ENCODE results near the gene TAF1B. TPM values are rescaled to one million over a fixed set of nuclear protein-coding genes. Genes with fewer than 3 reads are reported as not detected.

TAF1B gene
- total RNA-seq, 4 donors from 2014 or later, result 10.8 to 21.4 (median 17.9) TPM

- TF ChIP-seq EP300 (IDR thresholded peaks at IDR 0.05), result peak in 1 of 2 donors; percentile 74
- no peak for TF ChIP-seq POLR2A (IDR thresholded peaks at IDR 0.05)
- TF ChIP-seq CTCF (IDR thresholded peaks at IDR 0.05), result no peak
- Histone ChIP-seq H3K36me3 (no peaks in the 10 kb centered on the region), H3K4me3 (no peak overlapping the region), H3K4me1 (peaks cover 0 to 28% (median 0%) of the 10 kb centered on the region in 4 donors), H3K9me3 (no peaks in the 10 kb centered on the region), H3K27ac (no peak overlapping the region), H3K27me3 (no peaks in the 10 kb centered on the region)
- peak in 1 of 2 donors; percentile 57 for DNase-seq (ENCODE audit: low spot score in 2 of 2)
- 68 to 71% methylated on average over 9 of the region's 9 CpGs for WGBS, 2 donors
Measured at GRCh38 chr2:9975805-9976447, 132.7 kb downstream of the TAF1B start.

DNA sequence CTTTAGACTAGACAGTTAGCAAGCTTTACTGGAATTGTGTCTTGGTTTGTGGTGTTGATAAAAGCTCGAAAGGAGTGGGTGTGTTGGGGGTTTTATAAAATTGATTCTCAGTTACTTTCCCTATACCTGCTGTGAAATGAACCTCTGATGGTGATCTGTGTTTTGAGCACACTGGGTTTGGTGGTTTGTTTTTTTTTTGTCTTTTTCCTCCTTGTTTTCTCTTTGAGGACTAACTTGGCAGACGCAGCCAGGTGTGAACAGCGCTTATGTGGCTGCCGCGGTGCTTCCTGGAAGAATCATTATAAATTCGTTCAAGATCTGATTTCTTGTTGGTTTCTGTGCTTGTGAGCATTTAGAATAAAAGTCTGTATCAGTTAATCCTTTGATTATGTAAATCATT lies 136.7 kb downstream of the TAF1B start:
- Histone ChIP-seq H3K36me3 (no peaks in the 10 kb centered on the region), H3K9me3 (no peaks in the 10 kb centered on the region), H3K4me3 (no peak overlapping the region), H3K4me1 (peaks cover 0 to 37% (median 0%) of the 10 kb centered on the region in 4 donors), H3K27me3 (no peaks in the 10 kb centered on the region), H3K27ac (no peak overlapping the region)
- WGBS, 2 donors, result 78 to 86% methylated on average over 6 of the region's 6 CpGs
- DNase-seq (ENCODE audit: low spot score in 2 of 2), result no peak
- TF ChIP-seq EP300 (IDR thresholded peaks at IDR 0.05) (no peak), CTCF (IDR thresholded peaks at IDR 0.05) (no peak), POLR2A (IDR thresholded peaks at IDR 0.05) (no peak)

DNA sequence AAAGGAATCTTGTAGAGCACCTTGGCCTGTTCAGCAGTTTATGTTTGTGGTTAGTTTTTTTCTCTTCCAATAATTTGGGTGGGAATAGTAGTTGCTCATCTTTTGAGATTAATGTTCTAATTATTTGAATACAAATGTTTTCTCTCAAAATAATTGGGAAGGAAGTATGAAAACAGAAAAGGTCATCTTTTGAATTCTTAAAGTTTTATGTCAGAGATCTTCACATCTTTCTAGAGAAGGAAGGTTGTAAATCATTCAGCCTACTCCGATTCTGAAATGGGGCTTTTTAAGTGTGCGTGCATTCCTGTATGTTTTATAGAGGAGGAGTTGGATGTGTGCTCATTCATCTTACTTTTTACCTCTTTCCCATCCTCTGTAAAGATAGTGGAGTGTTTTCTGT lies 137.2 kb downstream of the TAF1B start:
- H3K27me3 ChIP-seq, result no peaks in the 10 kb centered on the region
- H3K4me3 ChIP-seq, result no peak overlapping the region
- H3K4me1 ChIP-seq, result peaks cover 0 to 31% (median 0%) of the 10 kb centered on the region in 4 donors
- 68 to 77% methylated on average over 2 of the region's 2 CpGs for WGBS, 2 donors
- H3K36me3 ChIP-seq, result no peaks in the 10 kb centered on the region
- no peak for DNase-seq (ENCODE audit: low spot score in 2 of 2)
- TF ChIP-seq POLR2A (IDR thresholded peaks at IDR 0.05) (no peak), CTCF (IDR thresholded peaks at IDR 0.05) (no peak), EP300 (IDR thresholded peaks at IDR 0.05) (no peak)
- H3K27ac ChIP-seq, result no peak overlapping the region
- H3K9me3 ChIP-seq, result no peaks in the 10 kb centered on the region

DNA sequence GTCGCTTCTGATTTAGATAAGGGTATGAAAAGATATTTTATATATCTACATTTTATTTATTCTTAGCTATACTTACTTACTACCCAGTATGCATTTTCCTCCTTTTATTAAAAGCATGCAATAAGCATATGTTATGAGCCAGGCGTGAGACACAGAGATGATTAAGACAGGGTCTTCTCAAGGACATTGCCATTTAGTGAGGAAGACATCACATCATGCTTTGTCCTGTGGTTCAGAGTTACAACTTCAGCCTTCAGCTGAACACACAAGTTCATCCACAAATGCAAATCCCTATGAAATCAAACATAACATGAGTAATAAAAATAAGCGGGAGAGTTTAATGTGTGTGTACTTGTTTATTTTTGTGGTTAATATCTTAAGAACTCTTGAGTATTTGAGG lies 138.4 kb downstream of the TAF1B start:
- Histone ChIP-seq H3K4me1 (peaks cover 0 to 21% (median 0%) of the 10 kb centered on the region in 4 donors), H3K27me3 (no peaks in the 10 kb centered on the region), H3K27ac (no peak overlapping the region), H3K4me3 (no peak overlapping the region), H3K36me3 (no peaks in the 10 kb centered on the region), H3K9me3 (no peaks in the 10 kb centered on the region)
- no peak for TF ChIP-seq POLR2A (IDR thresholded peaks at IDR 0.05)
- no peak for TF ChIP-seq CTCF (IDR thresholded peaks at IDR 0.05)
- TF ChIP-seq EP300 (IDR thresholded peaks at IDR 0.05), result no peak
- no peak for DNase-seq (ENCODE audit: low spot score in 2 of 2)
- WGBS, 2 donors, result 75 to 79% methylated on average over 3 of the region's 3 CpGs

DNA sequence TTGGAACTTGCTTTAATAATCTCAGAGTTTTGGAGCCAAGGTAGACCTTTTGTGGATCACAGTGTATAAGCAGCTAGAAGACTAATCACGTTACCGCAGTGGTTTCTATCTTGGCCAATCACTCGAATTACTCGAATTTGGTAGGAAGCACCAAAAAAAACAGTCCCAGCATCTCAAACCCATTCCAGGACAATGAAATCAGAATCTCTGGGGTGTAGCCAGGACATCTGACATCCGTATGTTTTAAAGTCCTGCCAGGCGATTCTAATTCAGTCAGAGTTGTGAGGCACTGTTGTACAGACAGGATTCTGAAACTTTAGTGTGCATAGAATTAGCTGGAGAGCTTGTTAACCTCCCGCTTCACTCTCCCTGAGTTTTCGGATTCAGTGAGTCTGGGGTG lies 139.0 kb downstream of the TAF1B start:
- no peak overlapping the region for H3K4me3 ChIP-seq
- WGBS, 2 donors, result 55 to 64% methylated on average over 8 of the region's 8 CpGs
- TF ChIP-seq CTCF (IDR thresholded peaks at IDR 0.05), result no peak
- TF ChIP-seq POLR2A (IDR thresholded peaks at IDR 0.05), result no peak
- TF ChIP-seq EP300 (IDR thresholded peaks at IDR 0.05), result peak in 1 of 2 donors; percentile 65
- H3K27me3 ChIP-seq, result no peaks in the 10 kb centered on the region
- no peaks in the 10 kb centered on the region for H3K9me3 ChIP-seq
- peaks cover 0 to 21% (median 0%) of the 10 kb centered on the region in 4 donors for H3K4me1 ChIP-seq
- H3K36me3 ChIP-seq, result no peaks in the 10 kb centered on the region
- peak overlapping the region in 1 of 4 donors; percentile 37 for H3K27ac ChIP-seq
- peak in 1 of 2 donors; percentile 68 for DNase-seq (ENCODE audit: low spot score in 2 of 2)
